NT2/D1 (cell line): ENCODE data around the gene THEM4.

Source experiments
- SUZ12 ChIP-seq: IDR thresholded peaks from 2 replicates; pipeline ENCODE4 v1.6.1; 2011; ENCODE audit not compliant: insufficient read length, insufficient read depth; ENCODE audit errors: extremely low read depth
- YY1 ChIP-seq: IDR thresholded peaks from 2 replicates; pipeline ENCODE4 v1.6.1; 2011; ENCODE audit not compliant: insufficient read length, insufficient read depth
- ZNF274 ChIP-seq: IDR thresholded peaks from 2 replicates; pipeline ENCODE4 v1.6.1; 2011; ENCODE audit warnings: mild to moderate bottlenecking, low read depth, low read length

- TF ChIP-seq SUZ12 (no peak), YY1 (no peak), ZNF274 (no peak)
Measured at GRCh38 chr1:151898519-151898991, 10.8 kb downstream of the THEM4 start.
